22Rv1 (cell line): ENCODE measurements around the gene MRPL9.

Source experiments
- H3K27ac ChIP-seq: fragments of 450-650 bp; 2 replicates; pipeline ENCODE4 v1.5.1; 2017
- CTCF ChIP-seq: fragments of 450-650 bp; IDR thresholded peaks from 2 replicates; pipeline ENCODE4 v1.5.1; 2017; ENCODE audit warnings: mild to moderate bottlenecking
- ZFX ChIP-seq: fragments of 450-650 bp; IDR thresholded peaks from 2 replicates; pipeline ENCODE4 v1.6.1; 2017; ENCODE audit warnings: antibody characterized with exemption, borderline replicate concordance

Gene MRPL9

DNA sequence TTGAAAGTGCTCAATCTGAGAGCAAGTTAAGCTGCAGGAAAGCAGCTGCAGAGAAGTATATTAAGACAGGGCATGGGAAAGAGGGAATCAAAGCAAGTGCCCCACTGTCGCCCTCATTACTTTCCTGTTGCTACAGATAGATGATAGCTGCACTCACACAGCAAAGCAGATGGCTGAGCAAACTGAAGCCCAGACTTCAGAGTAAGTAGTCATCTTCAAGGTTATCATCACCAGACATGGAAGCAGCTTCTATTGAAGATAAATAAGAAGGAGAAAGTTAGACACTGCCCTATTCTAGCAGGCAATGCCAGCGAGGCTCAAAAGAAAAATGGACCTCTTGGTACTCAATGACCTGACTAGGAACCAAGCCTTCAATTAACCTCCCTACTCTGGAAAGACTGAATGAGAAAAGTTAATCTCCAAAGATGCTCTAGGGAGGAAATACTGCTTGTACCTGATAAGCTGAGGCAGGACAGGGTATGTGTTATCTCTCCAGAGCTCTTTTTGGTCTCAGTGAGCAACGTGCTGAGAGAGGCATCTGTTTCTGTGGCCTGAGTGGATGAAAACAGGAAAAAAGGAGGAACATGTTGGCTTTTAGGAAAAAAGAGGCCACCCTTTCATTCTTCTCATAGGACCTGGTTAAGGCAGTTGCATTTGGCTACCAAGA is 11.1 kb upstream of the MRPL9 start:
- TF ChIP-seq ZFX (no peak), CTCF (no peak)
- no peak overlapping the region for H3K27ac ChIP-seq

DNA sequence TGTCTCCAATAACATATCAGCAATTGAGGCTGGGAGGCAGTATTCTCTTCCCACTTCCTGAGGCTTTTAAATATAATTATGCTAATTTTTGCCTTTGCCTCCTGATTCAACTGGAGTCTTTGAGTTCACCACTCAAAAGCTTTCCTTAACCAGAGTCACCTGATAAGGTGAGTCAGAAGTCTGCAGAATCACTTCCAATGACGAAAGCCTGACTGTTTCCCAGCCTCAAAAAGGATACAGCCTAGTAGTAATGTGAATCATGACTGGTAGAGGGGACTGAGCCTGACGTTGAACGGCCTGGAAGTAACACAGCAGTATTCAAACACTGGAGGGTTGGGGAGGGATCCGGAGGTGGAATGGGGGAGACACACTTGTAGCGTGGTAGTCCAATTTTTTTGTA is 10.4 kb upstream of the MRPL9 start:
- TF ChIP-seq ZFX (no peak), CTCF (no peak)

DNA sequence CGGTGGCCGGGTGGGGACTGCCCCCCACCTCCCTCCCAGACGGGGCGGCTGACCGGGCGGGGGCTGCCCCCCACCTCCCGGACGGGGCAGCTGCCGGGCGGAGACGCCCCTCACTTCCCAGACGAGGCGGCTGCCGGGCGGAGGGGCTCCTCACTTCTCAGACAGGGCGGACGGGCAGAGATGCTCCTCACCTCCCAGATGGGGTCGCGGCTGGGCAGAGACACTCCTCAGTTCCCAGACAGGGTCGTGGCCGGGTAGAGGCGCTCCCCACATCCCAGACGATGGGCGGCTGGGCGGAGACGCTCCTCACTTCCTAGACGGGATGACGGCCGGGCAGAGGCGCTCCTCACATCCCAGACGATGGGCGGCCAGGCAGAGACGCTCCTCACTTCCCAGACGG is 6.0 kb upstream of the MRPL9 start:
- H3K27ac ChIP-seq, result peak overlapping the region; percentile 82; the same call in 1 of the 2 replicates

More for the DNA sequence above, 10.4 kb upstream of the MRPL9 start:
- no peak overlapping the region for H3K27ac ChIP-seq

DNA sequence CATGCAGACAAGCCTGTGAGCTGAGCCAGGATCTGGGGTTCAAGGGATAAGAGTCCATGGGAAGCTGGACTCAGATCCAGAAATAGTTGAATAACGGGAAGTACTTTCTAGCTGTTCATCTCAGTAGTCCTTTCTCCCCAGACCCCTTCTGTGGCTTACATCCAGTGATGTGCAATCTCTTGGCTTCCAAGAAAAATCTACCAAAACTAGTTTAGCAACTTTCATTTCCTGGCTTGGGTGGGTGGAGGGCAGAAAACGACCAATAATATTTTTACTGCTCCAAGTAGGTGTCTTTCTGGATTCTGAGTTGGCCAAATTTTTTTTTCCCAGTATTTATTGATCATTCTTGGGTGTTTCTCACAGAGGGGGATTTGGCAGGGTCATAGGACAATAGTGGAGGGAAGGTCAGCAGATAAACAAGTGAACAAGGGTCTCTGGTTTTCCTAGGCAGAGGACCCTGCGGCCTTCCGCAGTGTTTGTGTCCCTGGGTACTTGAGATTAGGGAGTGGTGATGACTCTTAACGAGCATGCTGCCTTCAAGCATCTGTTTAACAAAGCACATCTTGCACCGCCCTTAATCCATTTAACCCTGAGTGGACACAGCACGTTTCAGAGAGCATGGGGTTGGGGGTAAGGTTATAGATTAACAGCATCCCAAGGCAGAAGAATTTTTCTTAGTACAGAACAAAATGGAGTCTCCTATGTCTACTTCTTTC is 5.2 kb upstream of the MRPL9 start:
- H3K27ac ChIP-seq, result peak overlapping the region; percentile 82

DNA sequence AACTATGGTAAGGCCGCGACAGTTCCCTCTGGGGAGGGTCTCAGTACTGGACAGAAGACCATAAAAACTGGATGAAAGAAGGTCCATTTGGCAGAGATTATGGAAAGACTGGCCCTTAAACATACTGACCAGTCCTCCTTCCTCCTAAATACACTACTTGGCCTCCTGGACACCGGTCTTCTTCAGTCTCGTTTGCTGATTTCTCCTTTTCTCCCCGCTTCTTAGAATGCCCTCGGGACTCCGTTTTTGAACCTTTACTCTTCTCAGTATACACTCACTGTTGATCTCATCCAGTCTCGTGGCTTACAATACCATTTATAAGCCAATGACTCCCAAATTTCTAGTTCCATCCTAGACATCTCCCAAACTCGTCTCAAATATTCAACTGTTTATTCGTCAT is 694 bp upstream of the MRPL9 start:
- H3K27ac ChIP-seq, result peak overlapping the region; percentile 85

DNA sequence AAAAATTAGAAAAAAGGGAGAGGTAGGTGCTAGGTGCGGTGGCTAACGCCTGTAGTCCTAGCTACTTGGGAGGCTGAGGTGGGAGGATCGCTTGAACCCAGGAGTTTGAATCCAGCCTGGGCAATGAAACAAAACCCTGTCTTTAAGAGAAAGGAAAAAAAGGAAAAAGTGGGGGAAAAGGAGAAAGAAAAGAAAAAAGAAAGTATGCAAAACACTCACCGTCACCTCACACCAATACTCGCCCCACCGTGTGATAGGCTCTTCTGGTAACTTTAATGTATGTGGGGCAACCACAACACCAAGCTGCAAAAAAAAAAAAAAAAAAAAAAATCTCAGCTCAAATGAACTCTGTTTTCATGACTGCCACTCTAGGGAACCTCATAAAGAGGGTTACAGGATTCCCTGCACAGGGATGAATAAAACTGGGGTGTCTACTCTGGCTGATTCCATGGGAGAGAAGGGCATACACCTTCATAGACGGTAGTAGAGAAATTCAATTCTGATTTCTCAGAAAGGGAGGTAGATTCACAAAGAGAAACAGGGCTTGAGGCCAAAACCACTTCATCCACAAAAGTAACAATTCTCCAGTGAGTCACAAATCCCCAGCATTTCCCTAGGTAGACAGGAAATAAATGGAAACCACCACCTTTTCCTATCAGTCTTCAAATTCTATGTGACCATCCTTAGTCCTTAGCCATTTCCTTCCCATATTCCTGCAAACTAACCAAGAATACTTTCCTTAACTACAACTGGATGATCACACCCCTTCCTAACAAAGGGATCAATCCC is 2.5 kb downstream of the MRPL9 start:
- no peak overlapping the region for H3K27ac ChIP-seq
- TF ChIP-seq ZFX (no peak), CTCF (no peak)

More for the DNA sequence above, 694 bp upstream of the MRPL9 start:
- TF ChIP-seq CTCF (no peak), ZFX (no peak)

GRCh38 chr1:151759241-151759640 is 4.1 kb downstream of the MRPL9 start:
- H3K27ac ChIP-seq, result no peak overlapping the region

More at GRCh38 chr1:151759241-151759640, 4.1 kb downstream of the MRPL9 start:
- TF ChIP-seq CTCF (no peak), ZFX (no peak)
